ENCODE measurements around the gene GRID2IP. TPM values are rescaled to one million over a fixed set of nuclear protein-coding genes. Genes with fewer than 3 reads are reported as not detected.

GRID2IP gene
- total RNA-seq, 4 donors from 2014 or later, result 0.21 to 0.49 TPM; not detected in 2

Other genes starting within 250 kb of the GRID2IP start
- 10 to 100 TPM in 2 of 4 donors, 1 to 10 TPM in 2; 1.8 to 35.2 (median 10.8) TPM for gene FAM220A, start 202.5 kb downstream of the GRID2IP start, total RNA-seq
- gene RAC1, start 176.9 kb downstream of the GRID2IP start, total RNA-seq, result 100 to 1,000 TPM in 2 of 4 donors, 10 to 100 TPM in 2; 62.5 to 221 (median 106) TPM
- gene DAGLB, start 103.5 kb downstream of the GRID2IP start, total RNA-seq, result 10 to 100 TPM in 3 of 4 donors, 1 to 10 TPM in 1; 5.4 to 30.2 (median 19.3) TPM
- 100 to 1,000 TPM in 2 of 4 donors, 10 to 100 TPM in 2; 64.0 to 272 (median 95.4) TPM for gene KDELR2, start 67.3 kb downstream of the GRID2IP start, total RNA-seq
- gene ZDHHC4, start 26.0 kb upstream of the GRID2IP start, total RNA-seq, result 10 to 100 TPM; 13.1 to 48.2 (median 37.0) TPM
- gene INTS15, start 38.6 kb upstream of the GRID2IP start, total RNA-seq, result 10 to 100 TPM in 3 of 4 donors, 1 to 10 TPM in 1; 7.6 to 44.1 (median 23.9) TPM
- gene ZNF853, start 64.1 kb upstream of the GRID2IP start, total RNA-seq, result 10 to 100 TPM in 2 of 4 donors, 1 to 10 TPM in 1, under 1 TPM in 1; 0.88 to 20.7 (median 11.8) TPM
- gene ZNF316, start 85.9 kb upstream of the GRID2IP start, total RNA-seq, result 10 to 100 TPM; 15.6 to 39.5 (median 27.3) TPM
- gene ZNF12, start 155.5 kb upstream of the GRID2IP start, total RNA-seq, result 10 to 100 TPM; 23.5 to 54.7 (median 33.9) TPM
- 1 to 10 TPM in 1 of 4 donors, not detected in 3; 1.0 TPM for gene RSPH10B2, start 202.6 kb upstream of the GRID2IP start, total RNA-seq

All from uterus (tissue), 4 donors.